ENCODE results near the gene RBM27. TPM values are rescaled to one million over a fixed set of nuclear protein-coding genes. Genes with fewer than 3 reads are reported as not detected.
"Not testable (repeated sequence)": the region's sequence is repeated elsewhere in the genome, so short reads cannot be mapped to it uniquely, and the experiment has no call there.

RBM27 gene
- total RNA-seq, 2 experiments from 2014 or later = 33.0 TPM

DNA sequence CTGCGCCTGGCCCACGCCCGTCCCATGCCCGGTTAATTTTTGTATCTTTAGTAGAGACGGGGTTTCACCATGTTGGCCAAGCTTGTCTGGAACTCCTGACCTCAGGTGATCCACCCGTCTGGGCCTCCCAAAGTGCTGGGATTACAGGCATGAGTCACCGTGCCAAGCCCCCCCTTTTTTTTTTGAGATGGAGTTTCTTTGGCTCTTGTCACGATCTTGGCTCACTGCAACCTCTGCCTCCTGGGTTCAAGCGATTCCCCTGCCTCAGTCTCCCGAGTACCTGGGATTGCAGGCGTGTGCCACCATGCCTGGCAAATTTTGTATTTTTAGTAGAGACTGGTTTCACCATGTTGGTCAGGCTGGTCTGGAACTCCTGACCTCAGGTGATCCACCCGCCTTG is 1.6 kb upstream of the RBM27 start:
- POLR2A ChIA-PET = interaction anchor here (0.6 kb wide), 1 partner anchor 70 kb away, joined by 3 read pairs; no protein-coding TSS in a partner anchor
- CTCF ChIA-PET = interaction anchor here (0.6 kb wide), 1 partner anchor 155 kb away, joined by 3 read pairs; no protein-coding TSS in a partner anchor

DNA sequence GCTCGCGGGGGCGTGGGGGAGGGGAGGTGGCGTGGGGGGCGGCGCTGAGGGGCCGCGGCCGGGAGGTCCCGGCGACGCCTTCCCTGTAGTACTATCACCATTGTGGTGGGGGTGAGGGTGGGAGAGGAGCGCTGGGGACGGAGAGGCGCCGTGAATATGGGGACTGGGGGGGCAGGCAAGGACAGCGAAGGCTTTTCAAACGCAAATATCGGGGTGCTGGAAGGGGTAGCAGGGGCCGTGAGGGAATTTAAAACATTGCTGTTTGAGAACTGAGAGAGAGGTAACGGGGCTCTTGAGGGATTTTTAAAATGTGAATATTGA is 427 bp downstream of the RBM27 start:
- ChIA-PET CTCF (interaction anchor here (1.2 kb wide), 1 partner anchor 21 kb away, joined by 4 read pairs; the partner anchor contains the start of gene LARS1), POLR2A (interaction anchor here (1.0 kb wide), 1 partner anchor 30 kb away, joined by 5 read pairs; no protein-coding TSS in a partner anchor)

DNA sequence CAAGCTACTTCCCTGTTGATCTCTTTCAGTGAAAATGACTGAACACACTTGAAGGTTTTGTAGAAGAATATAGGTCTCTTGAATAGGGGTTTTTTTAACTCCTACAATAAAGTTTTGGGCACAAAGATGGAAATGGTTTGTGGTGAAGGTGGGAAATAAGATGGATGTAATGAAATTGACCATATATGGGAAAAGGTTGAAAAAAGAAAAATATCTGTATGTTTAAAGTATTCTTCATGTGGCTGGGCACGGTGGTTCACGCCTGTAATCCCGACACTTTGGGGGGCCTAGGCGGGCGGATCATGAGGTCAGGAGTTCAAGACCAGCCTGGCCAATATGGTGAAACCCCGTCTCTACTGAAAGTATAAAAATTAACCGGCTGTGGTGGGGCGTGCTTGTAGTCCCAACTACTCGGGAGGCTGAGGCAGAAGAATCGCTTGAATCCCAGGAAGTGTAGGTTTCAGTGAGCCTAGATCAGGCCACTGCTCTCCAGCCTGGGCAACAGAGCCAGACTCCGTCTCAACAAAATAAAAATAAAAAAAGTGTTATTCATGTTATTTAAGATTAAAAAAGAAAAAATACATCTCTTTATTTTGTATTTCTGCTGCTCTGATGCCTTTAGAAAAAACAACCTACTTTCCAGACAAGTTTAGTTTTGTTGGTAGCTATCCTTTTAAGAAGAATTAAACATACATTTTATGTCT is 2.2 kb downstream of the RBM27 start:
- ChIA-PET CTCF (no interaction called here), POLR2A (no interaction called here)

DNA sequence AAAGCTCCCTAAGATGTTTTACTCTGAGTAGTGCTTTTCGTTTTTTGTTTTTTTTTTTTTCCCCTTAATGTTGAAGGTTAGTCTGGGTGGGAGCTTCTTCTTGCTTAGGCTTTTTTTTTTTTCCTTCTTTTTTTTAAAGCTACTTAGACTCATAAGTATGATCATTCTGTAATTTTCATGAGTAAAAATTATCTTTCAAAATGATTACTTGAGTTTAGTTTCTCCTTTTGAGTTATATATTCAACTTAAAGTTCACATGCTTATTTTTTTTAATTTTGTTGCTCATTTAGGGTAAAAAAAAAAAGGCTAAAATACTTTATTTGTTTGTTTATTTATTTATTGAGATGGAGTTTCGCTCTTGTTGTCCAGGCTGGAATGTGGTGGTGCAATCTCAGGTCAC is 2.9 kb downstream of the RBM27 start:
- ChIA-PET POLR2A (interaction anchor here (0.6 to 0.7 kb wide), 2 partner anchors 18 to 32 kb away, joined by 3 to 8 read pairs; no protein-coding TSS in a partner anchor), CTCF (no interaction called here)

DNA sequence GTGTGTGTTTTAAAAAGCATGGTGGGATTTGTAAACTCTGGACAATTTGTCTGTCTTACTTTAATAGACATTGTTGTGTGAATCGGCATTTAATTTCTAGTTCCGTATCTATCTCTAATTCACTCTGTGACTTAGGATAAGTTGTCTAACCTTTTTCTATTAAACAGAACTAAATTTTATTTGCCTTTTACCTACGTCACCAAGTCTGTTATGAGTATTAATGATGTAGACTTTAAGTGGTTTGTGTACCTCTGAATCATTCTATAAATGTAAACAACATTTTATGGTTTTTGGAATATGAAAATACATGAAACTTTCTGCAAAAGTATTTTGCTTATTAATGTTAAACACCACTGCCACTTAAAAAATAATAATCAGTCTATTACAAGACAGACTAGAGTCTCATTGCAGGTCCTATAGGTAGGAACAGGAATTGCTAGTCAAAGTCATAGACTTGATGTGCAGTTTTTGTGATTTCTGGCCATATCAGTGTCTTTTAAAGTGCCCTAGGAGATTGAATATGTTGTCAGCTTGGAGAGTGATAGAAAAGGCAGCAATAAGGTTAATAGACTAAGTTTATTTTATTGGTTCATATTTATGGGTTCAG is 5.6 kb downstream of the RBM27 start:
- CTCF ChIA-PET = no interaction called here
- POLR2A ChIA-PET = no interaction called here

DNA sequence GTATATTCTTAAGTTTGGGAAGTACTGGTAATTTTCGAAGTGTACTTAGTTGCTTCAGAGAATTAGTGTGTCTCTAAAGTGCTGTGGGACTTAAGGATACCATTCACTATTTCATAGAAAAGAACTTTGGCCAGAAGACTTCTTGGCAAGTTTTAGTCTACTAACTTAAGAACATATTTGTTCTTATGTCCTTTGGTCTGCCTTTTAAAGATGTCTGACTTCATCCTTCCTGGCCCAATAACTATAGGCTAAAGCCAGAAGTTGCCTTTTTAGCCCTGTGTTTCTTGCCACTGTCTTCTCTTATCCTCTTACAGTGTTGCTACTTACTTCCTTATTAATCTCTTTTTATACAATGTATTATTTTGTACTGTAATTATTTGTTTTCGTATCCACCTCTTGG is 6.3 kb downstream of the RBM27 start:
- ChIA-PET CTCF (no interaction called here), POLR2A (no interaction called here)

DNA sequence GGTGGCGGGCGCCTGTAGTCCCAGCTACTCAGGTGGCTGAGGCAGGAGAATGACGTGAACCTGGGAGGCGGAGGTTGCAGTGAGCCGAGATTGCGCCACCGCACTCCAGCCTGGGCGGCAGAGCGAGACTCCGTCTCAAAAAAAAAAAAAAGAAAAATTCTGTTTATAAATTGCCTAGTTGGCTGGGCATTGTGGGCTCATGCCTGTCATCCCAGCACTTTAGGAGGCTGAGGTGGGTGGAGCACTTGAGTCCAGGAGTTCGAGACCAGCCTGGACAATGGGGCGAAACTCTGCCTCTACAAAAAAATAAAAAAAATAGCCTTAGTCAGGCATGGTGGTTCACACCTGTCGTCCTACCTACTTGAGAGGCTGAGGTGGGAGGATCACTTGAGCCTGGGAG is 7.4 kb downstream of the RBM27 start:
- CTCF ChIA-PET, POLR2A ChIA-PET: not testable (repeated sequence)

DNA sequence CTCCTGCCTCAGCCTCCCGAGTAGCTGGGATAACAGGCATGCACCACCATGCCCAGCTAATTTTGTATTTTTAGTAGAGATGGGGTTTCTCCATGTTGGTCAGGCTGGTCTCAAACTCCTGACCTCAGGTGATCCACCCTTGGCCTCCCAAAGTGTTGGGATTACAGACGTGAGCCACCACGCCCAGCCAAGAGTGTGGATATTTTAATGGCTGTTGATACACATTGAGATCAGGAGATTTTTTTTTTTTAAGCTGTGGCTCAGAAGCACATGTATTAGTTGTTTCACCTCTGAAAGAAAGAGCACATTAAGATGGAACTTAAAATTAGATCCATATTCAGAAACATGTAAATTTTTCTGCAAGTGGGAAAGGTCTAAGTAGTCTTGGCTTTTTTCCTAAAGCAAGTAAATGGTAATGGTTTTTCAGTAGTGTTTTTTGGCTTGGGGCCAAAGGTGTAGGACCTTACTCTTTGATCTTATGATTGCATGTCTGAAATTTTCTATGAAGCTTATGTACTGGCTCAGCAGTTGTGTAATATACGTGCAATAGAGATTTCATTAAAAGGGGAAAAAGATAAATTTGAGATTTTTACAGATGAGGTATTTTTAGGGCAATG is 9.9 kb downstream of the RBM27 start:
- CTCF ChIA-PET = no interaction called here
- POLR2A ChIA-PET = interaction anchor here (1.0 kb wide), 1 partner anchor 31 kb away, joined by 3 read pairs; the partner anchor contains the start of gene LARS1

DNA sequence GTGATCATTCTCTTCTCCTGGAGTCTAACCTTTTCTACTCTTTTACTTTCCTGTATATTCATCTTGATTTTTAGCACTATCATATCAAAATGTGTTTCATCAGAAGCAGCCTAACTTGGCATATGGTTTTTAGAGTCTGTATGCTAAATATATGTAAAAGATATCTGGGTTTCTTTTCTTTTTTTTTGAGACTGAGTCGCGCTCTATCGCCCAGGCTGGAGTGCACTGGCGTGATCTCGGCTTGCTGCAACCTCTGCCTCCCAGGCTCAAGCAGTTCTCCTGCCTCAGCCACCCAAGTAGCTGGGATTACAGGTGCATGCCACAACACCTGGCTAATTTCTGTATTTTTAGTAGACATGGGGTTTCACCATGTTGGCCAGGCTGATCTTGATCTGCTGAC is 11.5 kb downstream of the RBM27 start:
- POLR2A ChIA-PET, CTCF ChIA-PET: not testable (repeated sequence)

DNA sequence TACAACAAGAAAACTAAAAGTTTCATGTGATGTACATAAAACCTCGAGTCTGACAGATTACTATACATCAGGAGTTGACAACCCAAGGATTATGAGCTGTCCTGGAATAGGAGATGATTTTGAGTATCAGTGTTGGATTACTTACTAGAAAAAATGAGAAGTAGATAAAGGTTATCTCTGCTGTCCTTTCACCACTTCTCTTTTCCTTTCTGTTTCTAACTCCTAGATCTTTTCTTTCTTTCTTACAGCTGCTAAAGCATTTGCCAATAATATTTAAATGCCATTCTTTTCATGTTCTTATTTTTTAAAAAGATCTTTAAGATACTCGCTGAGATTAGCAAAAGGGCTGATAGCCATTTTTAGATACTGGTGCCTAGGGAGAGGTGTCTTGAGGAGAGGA is 14.8 kb downstream of the RBM27 start:
- CTCF ChIA-PET = no interaction called here
- POLR2A ChIA-PET = no interaction called here

DNA sequence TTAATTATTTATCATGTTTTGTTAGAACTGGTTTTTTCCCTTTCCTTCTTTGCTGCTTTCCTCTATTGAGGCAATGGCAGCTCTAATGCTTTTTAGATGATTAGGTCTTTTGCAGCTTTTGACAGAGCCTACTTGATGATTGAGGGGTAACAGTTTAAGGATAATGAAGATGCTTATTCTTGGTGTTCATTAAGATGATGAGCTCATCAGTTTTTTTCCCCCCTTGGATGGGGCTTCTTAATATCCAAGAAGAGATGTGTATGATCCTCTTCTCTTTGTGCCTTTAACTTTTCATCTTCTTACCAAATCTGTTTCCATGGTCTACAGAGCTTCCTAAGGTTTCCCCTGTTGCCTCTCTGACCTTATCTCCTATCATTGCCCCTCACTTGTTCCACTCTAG is 15.8 kb downstream of the RBM27 start:
- POLR2A ChIA-PET = no interaction called here
- CTCF ChIA-PET = interaction anchor here (0.6 kb wide), 1 partner anchor 227 kb away, joined by 3 read pairs; no protein-coding TSS in a partner anchor

DNA sequence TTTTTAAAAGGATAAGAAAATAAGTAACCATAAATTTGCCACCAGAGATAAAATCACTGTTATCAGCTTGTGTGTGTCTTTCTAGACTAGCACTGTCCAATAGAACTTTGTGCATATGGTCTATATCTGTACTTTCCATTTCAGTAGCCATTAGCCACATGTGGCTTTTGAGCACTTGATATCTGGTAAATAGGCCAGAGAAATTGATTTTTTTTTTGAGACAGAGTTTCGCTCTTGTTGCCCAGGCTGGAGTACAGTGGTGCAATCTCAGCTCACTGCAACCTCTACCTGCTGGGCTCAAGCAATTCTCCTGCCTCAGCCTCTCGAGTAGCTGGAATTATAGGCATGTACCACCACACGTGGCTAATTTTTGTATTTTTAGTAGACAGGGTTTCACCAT is 17.8 kb downstream of the RBM27 start:
- ChIA-PET POLR2A (no interaction called here), CTCF (no interaction called here)

DNA sequence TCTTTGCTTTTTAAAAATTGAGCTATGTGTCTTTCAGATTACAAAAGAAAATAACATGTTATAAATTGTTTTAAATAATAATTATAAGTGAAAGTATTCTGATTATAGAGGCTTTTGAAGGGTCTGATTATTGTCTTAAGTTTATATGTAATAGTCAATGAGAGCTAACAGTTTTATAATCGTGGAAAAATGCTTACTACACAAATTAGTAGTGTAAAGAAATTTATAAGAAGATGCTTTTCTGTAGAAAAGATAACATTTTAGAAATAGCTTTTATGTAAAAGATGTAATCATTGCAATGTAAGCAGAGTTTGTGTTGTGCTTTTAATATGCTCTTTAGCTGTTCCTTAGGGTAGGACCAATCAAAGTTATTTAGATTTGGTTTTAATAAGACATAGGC is 18.6 kb downstream of the RBM27 start:
- CTCF ChIA-PET = no interaction called here
- POLR2A ChIA-PET = no interaction called here

DNA sequence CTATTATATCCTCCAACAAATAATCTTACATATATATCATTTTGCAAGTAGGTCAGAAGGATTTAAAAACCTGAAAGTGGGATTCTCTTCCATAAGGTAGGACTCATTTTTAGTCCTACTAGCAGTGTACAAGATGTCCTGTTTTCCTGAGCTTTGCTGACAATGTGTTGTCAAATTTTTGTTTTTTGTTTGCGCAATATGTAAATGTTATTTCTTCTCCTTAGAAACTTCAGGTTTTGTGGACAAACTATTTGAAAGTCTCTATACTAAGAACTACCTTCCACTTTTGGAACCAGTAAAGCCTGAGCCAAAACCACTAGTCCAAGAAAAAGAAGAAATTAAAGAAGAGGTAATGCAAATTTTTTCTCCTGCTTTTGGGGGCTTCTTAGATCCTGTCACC is 19.8 kb downstream of the RBM27 start:
- CTCF ChIA-PET = no interaction called here
- POLR2A ChIA-PET = no interaction called here

DNA sequence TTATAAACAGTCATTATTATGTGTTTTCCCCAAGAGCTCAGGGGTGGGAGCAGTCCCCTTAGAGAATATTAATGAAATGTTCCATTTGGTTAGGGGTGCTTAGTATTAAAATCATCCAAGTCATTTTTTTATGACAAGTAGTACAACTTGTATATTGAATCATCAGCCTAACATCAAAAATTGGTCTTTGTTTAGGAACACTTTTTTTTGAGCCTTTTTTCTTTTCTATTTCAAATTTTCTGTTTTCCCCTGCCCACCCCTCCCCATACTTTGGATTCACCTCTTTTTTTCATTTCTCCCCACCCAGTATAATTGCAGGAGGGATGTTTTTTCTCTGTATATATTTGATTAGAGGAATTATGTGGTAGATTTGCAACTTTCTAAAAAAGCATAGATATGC is 25.8 kb downstream of the RBM27 start:
- ChIA-PET CTCF (no interaction called here), POLR2A (no interaction called here)

DNA sequence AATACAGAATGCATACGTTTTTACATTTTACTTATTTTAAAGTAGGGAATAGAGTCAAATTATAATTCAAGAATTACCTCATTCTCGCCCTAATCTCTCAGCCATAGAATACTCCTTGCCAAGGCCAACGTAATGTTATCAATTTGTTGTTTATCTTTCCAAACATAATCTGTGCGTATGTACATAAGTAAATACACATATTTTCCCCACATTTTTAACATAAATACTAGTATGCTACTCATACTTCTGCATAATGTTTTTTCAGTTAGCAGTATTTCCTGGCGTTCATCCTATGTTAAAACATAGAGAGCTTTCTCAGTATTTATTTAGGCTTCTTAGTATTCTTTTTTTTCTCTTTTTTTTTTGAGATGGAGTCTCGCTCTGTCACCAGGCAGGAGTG is 28.8 kb downstream of the RBM27 start:
- POLR2A ChIA-PET = no interaction called here
- CTCF ChIA-PET = no interaction called here

DNA sequence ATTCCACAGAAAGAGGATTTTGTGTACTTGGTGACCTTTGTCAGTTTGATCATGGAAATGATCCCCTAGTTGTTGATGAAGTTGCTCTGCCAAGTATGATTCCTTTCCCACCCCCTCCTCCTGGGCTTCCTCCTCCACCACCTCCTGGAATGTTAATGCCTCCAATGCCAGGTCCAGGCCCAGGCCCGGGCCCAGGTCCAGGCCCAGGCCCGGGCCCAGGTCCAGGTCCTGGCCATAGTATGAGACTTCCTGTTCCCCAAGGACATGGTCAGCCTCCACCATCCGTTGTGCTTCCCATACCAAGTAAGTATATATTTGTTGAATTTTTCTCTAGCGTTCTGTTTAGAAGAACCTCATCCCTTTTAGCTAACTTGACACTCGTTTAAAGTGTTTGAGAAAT is 30.0 kb downstream of the RBM27 start:
- POLR2A ChIA-PET = no interaction called here
- CTCF ChIA-PET = no interaction called here

DNA sequence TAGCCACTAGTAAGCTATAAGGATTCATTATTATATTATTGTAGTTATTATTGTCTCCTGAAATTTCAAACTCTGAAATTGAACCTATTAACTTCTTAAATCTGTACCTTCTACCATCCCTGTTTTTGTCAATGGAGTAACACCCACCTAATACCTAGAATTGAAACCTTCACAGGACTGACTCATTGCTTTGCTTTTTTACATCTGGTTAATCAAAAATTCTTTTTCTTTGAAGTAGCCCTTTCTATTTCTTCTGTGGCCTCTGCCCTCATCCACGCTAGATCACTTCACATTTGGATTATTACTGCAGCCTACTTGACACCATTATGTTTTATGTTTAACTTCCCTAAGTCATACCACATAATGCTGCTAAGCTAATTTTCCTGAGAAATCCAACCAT is 35.6 kb downstream of the RBM27 start:
- ChIA-PET CTCF (no interaction called here), POLR2A (interaction anchor here (0.7 kb wide), 1 partner anchor 13 kb away, joined by 3 read pairs; no protein-coding TSS in a partner anchor)

DNA sequence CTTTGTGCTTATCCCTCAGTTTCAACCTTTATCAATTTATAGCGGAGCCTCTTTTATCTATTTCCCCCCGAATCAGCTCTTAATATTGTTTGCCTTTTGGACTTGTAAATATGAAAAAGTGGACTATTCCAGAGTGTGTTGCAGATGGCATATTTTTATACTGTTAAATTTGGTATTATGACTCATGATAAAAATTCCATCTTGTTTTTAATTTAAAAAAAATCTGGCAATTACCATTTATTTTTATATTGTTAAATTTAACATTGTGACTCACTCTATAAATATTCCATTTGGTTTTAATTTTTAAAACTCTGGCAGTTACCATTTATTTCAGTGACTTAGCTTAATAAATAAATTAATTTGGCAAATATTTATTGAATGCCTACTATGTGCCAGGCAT is 37.5 kb downstream of the RBM27 start:
- ChIA-PET POLR2A (no interaction called here), CTCF (no interaction called here)

DNA sequence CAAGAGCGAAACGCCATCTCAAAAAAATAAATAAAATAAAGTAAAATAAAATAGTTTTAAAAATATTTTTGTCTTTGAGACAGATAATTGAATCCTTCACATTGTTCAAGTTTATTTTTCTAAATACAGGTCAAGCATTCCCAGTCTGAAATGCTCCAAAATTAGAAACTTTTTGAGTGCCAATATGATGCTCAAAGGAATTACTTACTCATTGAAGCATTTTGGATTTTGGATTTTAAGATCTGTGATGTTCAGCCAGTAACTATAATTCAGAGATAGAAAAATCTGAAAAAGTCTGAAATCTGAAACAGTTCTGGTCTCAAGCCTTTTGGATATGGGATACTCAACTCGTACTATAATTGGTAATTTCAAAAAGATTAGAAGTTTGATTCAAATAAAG is 39.8 kb downstream of the RBM27 start:
- ChIA-PET POLR2A (no interaction called here), CTCF (no interaction called here)

DNA sequence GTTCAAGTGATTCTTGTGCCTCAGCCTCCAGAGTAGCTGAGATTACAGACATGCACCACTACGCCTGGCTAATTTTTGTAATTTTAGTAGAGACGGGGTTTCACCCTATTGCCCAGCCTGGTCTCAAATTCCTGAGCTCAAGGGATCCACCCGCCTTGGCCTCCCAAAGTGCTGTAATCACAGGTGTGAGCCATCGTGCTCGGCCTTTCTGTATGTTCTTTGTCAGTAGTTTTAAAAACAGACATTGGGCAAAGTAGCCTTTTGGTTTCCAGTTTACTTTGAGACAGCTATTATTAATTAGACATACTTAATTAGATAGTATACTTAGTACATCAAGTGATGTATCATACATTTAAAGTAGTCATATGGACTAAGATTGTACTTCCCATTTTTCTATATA is 45.2 kb downstream of the RBM27 start:
- POLR2A ChIA-PET = no interaction called here
- CTCF ChIA-PET = no interaction called here
